WTC11 (cell line): Measurements from ENCODE around the gene SEC24C. TPM values are rescaled to one million over a fixed set of nuclear protein-coding genes. Genes with fewer than 3 reads are reported as not detected.

Experiments
- ATAC-seq: fragments of 200-7000 bp; cut with Tn5 transposase; 2 replicates; pipeline ENCODE4 v1.10.0; 2021; ENCODE audit warnings: mild to moderate bottlenecking, moderate library complexity
- CTCF ChIA-PET: fragments of 300-600 bp; sonication (Branson Sonifier 250); formaldehyde crosslinking; loops from one replicate; lab custom pipeline; 2021; ENCODE audit warnings: antibody characterized with exemption; lab: Charles Lee
- POLR2A ChIA-PET: fragments of 350-600 bp; sonication (Branson Sonifier 250); formaldehyde crosslinking; loops from one replicate; lab custom pipeline; 2021; ENCODE audit warnings: antibody characterized with exemption; lab: Charles Lee
- DNase-seq: peaks from one replicate; pipeline ENCODE4 v3.0.0; 2021; ENCODE audit warnings: low spot score
- H3K27ac Mint-ChIP-seq: 2 replicates; pipeline ENCODE4 v1.8.0; 2021; ENCODE audit warnings: mixed read lengths
- H3K27me3 Mint-ChIP-seq: 2 replicates; pipeline ENCODE4 v1.8.0; 2021; ENCODE audit warnings: low read depth, mild to moderate bottlenecking, moderate library complexity, mixed read lengths
- H3K36me3 Mint-ChIP-seq: 2 replicates; pipeline ENCODE4 v1.8.0; 2021; ENCODE audit warnings: mixed read lengths
- H3K4me1 Mint-ChIP-seq: 2 replicates; pipeline ENCODE4 v1.8.0; 2022; ENCODE audit warnings: mixed read lengths
- H3K4me3 Mint-ChIP-seq: 2 replicates; pipeline ENCODE4 v1.8.0; 2021; ENCODE audit warnings: mild to moderate bottlenecking, moderate library complexity, mixed read lengths
- H3K9me3 Mint-ChIP-seq: 2 replicates; pipeline ENCODE4 v1.8.0; 2021; ENCODE audit warnings: mixed read lengths
- ATF1 ChIP-seq: sonication (generic); formaldehyde crosslinking; IDR thresholded peaks from 2 replicates; pipeline ENCODE4 v1.8.1; 2023; ENCODE audit warnings: mild to moderate bottlenecking, moderate library complexity, missing genetic modification reagents
- ATF3 ChIP-seq: sonication (generic); formaldehyde crosslinking; conservative IDR thresholded peaks from 2 replicates; pipeline ENCODE4 v1.8.1; 2022; ENCODE audit warnings: mild to moderate bottlenecking, missing genetic modification reagents
- ATF6 ChIP-seq: sonication (generic); formaldehyde crosslinking; IDR thresholded peaks from 2 replicates; pipeline ENCODE4 v1.8.1; 2023; ENCODE audit warnings: mild to moderate bottlenecking, missing genetic modification reagents
- CREB1 ChIP-seq: sonication (generic); formaldehyde crosslinking; IDR thresholded peaks from 2 replicates; pipeline ENCODE4 v1.8.0; 2023; ENCODE audit warnings: mild to moderate bottlenecking, missing genetic modification reagents
- E2F1 ChIP-seq: sonication (generic); formaldehyde crosslinking; IDR thresholded peaks from 2 replicates; pipeline ENCODE4 v1.8.0; 2022; ENCODE audit warnings: mild to moderate bottlenecking, missing genetic modification reagents
- E2F4 ChIP-seq: sonication (generic); formaldehyde crosslinking; IDR thresholded peaks from 2 replicates; pipeline ENCODE4 v1.8.1; 2022; ENCODE audit warnings: low read depth, mild to moderate bottlenecking, moderate library complexity, missing genetic modification reagents, borderline replicate concordance
- ELF4 ChIP-seq: sonication (generic); formaldehyde crosslinking; IDR thresholded peaks from 2 replicates; pipeline ENCODE4 v1.8.1; 2022; ENCODE audit warnings: low read depth, mild to moderate bottlenecking, moderate library complexity, missing genetic modification reagents
- ESRRA ChIP-seq: sonication (generic); formaldehyde crosslinking; IDR thresholded peaks from 2 replicates; pipeline ENCODE4 v1.8.1; 2022; ENCODE audit warnings: mild to moderate bottlenecking, missing genetic modification reagents, borderline replicate concordance
- FOXJ3 ChIP-seq: sonication (generic); formaldehyde crosslinking; IDR thresholded peaks from 2 replicates; pipeline ENCODE4 v1.9.0; 2021; ENCODE audit warnings: missing genetic modification reagents, mild to moderate bottlenecking, borderline replicate concordance
- FOXK1 ChIP-seq: sonication (generic); formaldehyde crosslinking; IDR thresholded peaks from 2 replicates; pipeline ENCODE4 v1.8.0; 2022; ENCODE audit warnings: mild to moderate bottlenecking, moderate library complexity, missing genetic modification reagents
- IRF2 ChIP-seq: sonication (generic); formaldehyde crosslinking; IDR thresholded peaks from 2 replicates; pipeline ENCODE4 v1.8.0; 2022; ENCODE audit warnings: low read depth, missing genetic modification reagents, borderline replicate concordance
- JUN ChIP-seq: sonication (generic); formaldehyde crosslinking; IDR thresholded peaks from 2 replicates; pipeline ENCODE4 v1.8.0; 2023; ENCODE audit warnings: mild to moderate bottlenecking, missing genetic modification reagents
- KAT7 ChIP-seq: sonication (generic); formaldehyde crosslinking; IDR thresholded peaks from 2 replicates; pipeline ENCODE4 v1.8.1; 2023; ENCODE audit warnings: missing genetic modification reagents, mild to moderate bottlenecking, borderline replicate concordance
- NFATC4 ChIP-seq: fragments of 250-450 bp; sonication (Bioruptor Pico); IDR thresholded peaks from 2 replicates; pipeline ENCODE4 v1.9.0; 2021; ENCODE audit warnings: mild to moderate bottlenecking
- NR2C2 ChIP-seq: sonication (generic); formaldehyde crosslinking; IDR thresholded peaks from 2 replicates; pipeline ENCODE4 v1.8.0; 2022; ENCODE audit warnings: mild to moderate bottlenecking, missing genetic modification reagents
- OVOL2 ChIP-seq: fragments of 250-450 bp; sonication (Bioruptor Pico); IDR thresholded peaks from 2 replicates; pipeline ENCODE4 v1.9.0; 2021; ENCODE audit warnings: mild to moderate bottlenecking, borderline replicate concordance
- PRDM15 ChIP-seq: sonication (generic); formaldehyde crosslinking; IDR thresholded peaks from 2 replicates; pipeline ENCODE4 v1.8.0; 2022; ENCODE audit warnings: missing genetic modification reagents
- SMAD3 ChIP-seq: sonication (generic); formaldehyde crosslinking; IDR thresholded peaks from 2 replicates; pipeline ENCODE4 v1.8.0; 2022; ENCODE audit warnings: missing genetic modification reagents, mild to moderate bottlenecking, borderline replicate concordance
- SOX15 ChIP-seq: fragments of 250-450 bp; sonication (Bioruptor Pico); IDR thresholded peaks from 2 replicates; pipeline ENCODE4 v1.9.0; 2021; ENCODE audit warnings: mild to moderate bottlenecking
- SP1 ChIP-seq: sonication (generic); formaldehyde crosslinking; conservative IDR thresholded peaks from 2 replicates; pipeline ENCODE4 v1.8.1; 2022; ENCODE audit warnings: missing genetic modification reagents
- USF1 ChIP-seq: sonication (generic); formaldehyde crosslinking; IDR thresholded peaks from 2 replicates; pipeline ENCODE4 v1.8.0; 2022; ENCODE audit warnings: mild to moderate bottlenecking, missing genetic modification reagents
- ZBTB21 ChIP-seq: sonication (generic); formaldehyde crosslinking; IDR thresholded peaks from 2 replicates; pipeline ENCODE4 v1.8.1; 2023; ENCODE audit warnings: mild to moderate bottlenecking, missing genetic modification reagents, borderline replicate concordance
- ZMAT4 ChIP-seq: fragments of 250-450 bp; sonication (Bioruptor Pico); IDR thresholded peaks from 2 replicates; pipeline ENCODE4 v1.9.0; 2021; ENCODE audit warnings: mild to moderate bottlenecking
- ZNF219 ChIP-seq: sonication (generic); formaldehyde crosslinking; IDR thresholded peaks from 2 replicates; pipeline ENCODE4 v1.8.0; 2023; ENCODE audit warnings: missing genetic modification reagents, mild to moderate bottlenecking, borderline replicate concordance
- ZNF671 ChIP-seq: fragments of 250-450 bp; sonication (Bioruptor Pico); IDR thresholded peaks from 2 replicates; pipeline ENCODE4 v1.8.0; 2021; ENCODE audit warnings: mild to moderate bottlenecking
- total RNA-seq: library from RNA; stranded (reverse); gene quantifications from 3 replicates; pipeline ENCODE4 v1.2.3, GENCODE V29; 2021

SEC24C gene
- total RNA-seq, 1 experiment from 2014 or later = 74.2 TPM

- ChIA-PET POLR2A (no interaction called here), CTCF (no interaction called here)
- TF ChIP-seq IRF2 (no peak), PRDM15 (CRISPR knock-in tag) (no peak), ZMAT4 (no peak), E2F4 (CRISPR knock-in tag) (no peak), JUN (no peak), NR2C2 (CRISPR knock-in tag) (no peak)
- DNase-seq (no peak), ATAC-seq (no peak)
- Mint-ChIP-seq H3K27ac (peak overlapping the region; percentile 55), H3K36me3 (peaks cover 18% of the 10 kb centered on the region), H3K4me1 (peaks cover 27% of the 10 kb centered on the region), H3K27me3 (no peaks in the 10 kb centered on the region), H3K4me3 (peak overlapping the region; percentile 99), H3K9me3 (no peaks in the 10 kb centered on the region)
Measured at GRCh38 chr10:73780301-73780700, 36.1 kb downstream of the SEC24C start.

- ATAC-seq (no peak), DNase-seq (no peak)
- POLR2A ChIA-PET = interaction anchor here (1.2 to 1.7 kb wide), 2 partner anchors 9 to 38 kb away, joined by 4 to 14 read pairs; a partner anchor contains a TSS
- Mint-ChIP-seq H3K27ac (peak overlapping the region; percentile 82; the same call in 1 of the 2 replicates), H3K4me3 (peak overlapping the region; percentile 99), H3K4me1 (peaks cover 25% of the 10 kb centered on the region), H3K9me3 (no peaks in the 10 kb centered on the region), H3K27me3 (no peaks in the 10 kb centered on the region), H3K36me3 (peaks cover 13% of the 10 kb centered on the region)
- CTCF ChIA-PET = interaction anchor here (1.7 kb wide), 1 partner anchor 8 kb away, joined by 11 read pairs; a partner anchor contains a TSS
- TF ChIP-seq ATF6 (CRISPR knock-in tag) (no peak), ESRRA (CRISPR knock-in tag) (no peak), USF1 (CRISPR knock-in tag) (no peak), ZNF219 (no peak), ZBTB21 (CRISPR knock-in tag) (no peak), E2F1 (CRISPR knock-in tag) (no peak), SOX15 (CRISPR knock-in tag) (no peak)
Measured at GRCh38 chr10:73780966-73781365, 36.8 kb downstream of the SEC24C start.

GRCh38 chr10:73781548-73781878 is 37.3 kb downstream of the SEC24C start:
- no peaks in the 10 kb centered on the region for H3K27me3 Mint-ChIP-seq
- ATAC-seq (peak; percentile 5; the same call in 1 of the 2 replicates), DNase-seq (no peak)
- ChIA-PET CTCF (interaction anchor here (0.6 to 1.7 kb wide), 3 partner anchors 9 to 159 kb away, joined by 3 to 11 read pairs (median 3); a partner anchor contains a TSS), POLR2A (interaction anchor here (1.2 to 1.7 kb wide), 2 partner anchors 9 to 38 kb away, joined by 4 to 14 read pairs; a partner anchor contains a TSS)
- peak overlapping the region; percentile 99 for H3K4me3 Mint-ChIP-seq
- H3K9me3 Mint-ChIP-seq = no peaks in the 10 kb centered on the region
- H3K27ac Mint-ChIP-seq = peak overlapping the region; percentile 99
- peaks cover 13% of the 10 kb centered on the region for H3K36me3 Mint-ChIP-seq
- H3K4me1 Mint-ChIP-seq = peaks cover 31% of the 10 kb centered on the region
- TF ChIP-seq NR2C2 (CRISPR knock-in tag) (no peak), FOXK1 (CRISPR knock-in tag) (no peak), NFATC4 (CRISPR knock-in tag) (no peak), KAT7 (CRISPR knock-in tag) (no peak), ATF3 (CRISPR knock-in tag) (no peak), ATF1 (CRISPR knock-in tag) (no peak), IRF2 (no peak), ZNF671 (CRISPR knock-in tag) (no peak), SMAD3 (no peak), CREB1 (CRISPR knock-in tag) (no peak), OVOL2 (no peak), ELF4 (CRISPR knock-in tag) (no peak), SP1 (CRISPR knock-in tag) (no peak), FOXJ3 (CRISPR knock-in tag) (no peak)
